GM18907 (cell line): Measurements from ENCODE around the gene WWP2.
"Not testable (repeated sequence)": the region's sequence is repeated elsewhere in the genome, so short reads cannot be mapped to it uniquely, and the experiment has no call there.

Source experiments
- ATAC-seq: cut with Tn5 transposase; IDR thresholded peaks from one replicate; pipeline ENCODE4 v1.9.1; 2021; ENCODE audit warnings: mild to moderate bottlenecking, moderate library complexity; ENCODE audit not compliant: unreplicated experiment

The WWP2 gene

DNA sequence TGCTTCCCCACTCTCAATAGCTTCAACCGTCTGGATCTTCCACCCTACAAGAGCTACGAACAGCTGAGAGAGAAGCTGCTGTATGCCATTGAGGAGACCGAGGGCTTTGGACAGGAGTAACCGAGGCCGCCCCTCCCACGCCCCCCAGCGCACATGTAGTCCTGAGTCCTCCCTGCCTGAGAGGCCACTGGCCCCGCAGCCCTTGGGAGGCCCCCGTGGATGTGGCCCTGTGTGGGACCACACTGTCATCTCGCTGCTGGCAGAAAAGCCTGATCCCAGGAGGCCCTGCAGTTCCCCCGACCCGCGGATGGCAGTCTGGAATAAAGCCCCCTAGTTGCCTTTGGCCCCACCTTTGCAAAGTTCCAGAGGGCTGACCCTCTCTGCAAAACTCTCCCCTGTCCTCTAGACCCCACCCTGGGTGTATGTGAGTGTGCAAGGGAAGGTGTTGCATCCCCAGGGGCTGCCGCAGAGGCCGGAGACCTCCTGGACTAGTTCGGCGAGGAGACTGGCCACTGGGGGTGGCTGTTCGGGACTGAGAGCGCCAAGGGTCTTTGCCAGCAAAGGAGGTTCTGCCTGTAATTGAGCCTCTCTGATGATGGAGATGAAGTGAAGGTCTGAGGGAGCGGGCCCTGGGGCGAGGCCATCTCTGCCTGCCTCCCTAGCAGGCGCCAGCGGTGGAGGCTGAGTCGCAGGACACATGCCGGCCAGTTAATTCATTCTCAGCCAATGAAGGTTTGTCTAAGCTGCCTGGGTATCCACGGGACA, 177.9 kb downstream of the WWP2 start:
- ATAC-seq = no peak

DNA sequence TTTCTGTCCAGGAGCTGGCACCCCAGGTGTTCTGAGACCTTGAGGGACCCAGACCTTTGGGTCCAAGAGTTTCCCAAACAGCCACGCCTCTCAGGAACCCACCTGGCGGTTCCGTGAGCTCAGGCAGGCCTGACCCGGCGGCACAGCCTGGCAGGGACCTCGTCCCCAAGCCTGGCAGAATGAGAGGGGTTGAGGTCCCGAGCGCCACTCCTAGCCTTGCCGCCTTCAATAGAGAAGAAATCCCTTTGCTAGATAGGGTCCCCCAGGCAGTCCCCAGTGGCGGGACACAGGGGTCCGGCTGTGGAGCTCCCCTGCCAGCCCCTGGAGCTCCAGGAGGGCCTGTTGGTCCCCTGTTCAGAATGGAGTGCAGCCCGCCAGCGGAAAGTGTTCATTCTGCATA, 178.5 kb downstream of the WWP2 start:
- no peak for ATAC-seq

- no peak for ATAC-seq
These were observed 179.3 kb downstream of the WWP2 start for GRCh38 chr16:69941251-69942098.

DNA sequence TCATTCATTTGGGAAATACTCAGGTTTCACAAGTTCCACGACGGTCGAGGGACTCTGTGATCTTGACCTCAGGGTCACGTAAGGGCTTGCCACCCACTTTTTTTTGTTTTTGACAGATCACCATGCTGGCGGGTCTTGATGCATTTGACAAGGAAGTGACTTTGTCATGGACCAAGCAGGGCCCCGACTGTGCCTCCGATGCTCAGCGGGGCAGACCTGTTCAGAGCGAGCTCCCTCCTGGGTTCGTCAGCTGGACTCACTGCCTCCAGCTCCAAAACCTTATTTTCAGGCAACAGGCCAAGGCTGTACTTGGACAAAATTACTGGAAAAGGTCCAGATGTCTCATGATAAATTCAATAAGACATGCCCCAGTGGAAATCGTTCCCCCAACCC, 180.0 kb downstream of the WWP2 start:
- no peak for ATAC-seq

GRCh38 chr16:69942627-69943170, 180.6 kb downstream of the WWP2 start:
- ATAC-seq = no peak

- not testable (repeated sequence) for ATAC-seq
These were observed 181.3 kb downstream of the WWP2 start for GRCh38 chr16:69943241-69944036.

DNA sequence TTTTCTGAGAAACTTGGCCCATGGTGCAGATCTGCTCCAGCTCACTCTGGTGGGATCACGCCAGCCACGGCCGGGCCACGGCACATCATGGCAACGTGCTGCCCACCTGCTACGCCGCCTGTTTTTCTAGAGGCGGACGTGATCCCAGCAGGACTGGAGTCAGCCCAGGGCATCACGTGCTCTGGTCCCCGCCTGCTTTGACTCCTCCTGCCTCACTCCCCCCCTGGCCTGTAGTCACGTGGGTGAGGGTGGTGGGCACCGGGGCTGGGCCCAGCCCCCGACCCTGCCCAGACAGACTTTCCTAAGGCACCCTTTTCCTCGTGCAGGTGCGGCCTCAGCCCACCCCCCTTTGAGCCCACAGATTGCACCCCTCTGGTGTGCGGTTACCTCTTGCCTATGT, 188.3 kb downstream of the WWP2 start:
- not testable (repeated sequence) for ATAC-seq

GRCh38 chr16:69951017-69951671, 189.0 kb downstream of the WWP2 start, which contains the start of gene CLEC18A:
Gene CLEC18A (plus strand): TSS chr16:69951334. CDS start chr16:69951367, 33 bp downstream.
- ATAC-seq = not testable (repeated sequence)

- ATAC-seq = not testable (repeated sequence)
These were observed 189.5 kb downstream of the WWP2 start for GRCh38 chr16:69951672-69952031.

DNA sequence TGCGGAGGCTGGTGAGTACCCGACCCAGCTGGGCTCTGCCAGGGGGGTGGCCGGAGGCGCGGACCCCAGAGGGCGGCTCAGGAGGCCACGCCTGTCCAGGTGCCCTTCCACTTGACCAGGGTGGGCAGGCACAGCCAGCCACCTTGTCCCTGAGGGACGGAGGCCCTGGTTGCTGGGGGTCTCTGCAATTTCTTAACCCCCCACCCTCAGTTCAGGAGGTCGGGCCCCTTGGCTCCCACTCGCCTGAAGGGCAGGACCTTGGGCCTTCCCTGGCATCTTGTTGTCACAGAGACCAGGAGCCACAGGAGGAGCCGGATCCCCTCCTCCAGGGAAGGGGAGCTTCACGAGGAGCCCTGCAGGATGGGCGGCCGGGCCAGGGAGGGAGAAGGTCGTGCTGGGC, 190.0 kb downstream of the WWP2 start:
- ATAC-seq = not testable (repeated sequence)

DNA sequence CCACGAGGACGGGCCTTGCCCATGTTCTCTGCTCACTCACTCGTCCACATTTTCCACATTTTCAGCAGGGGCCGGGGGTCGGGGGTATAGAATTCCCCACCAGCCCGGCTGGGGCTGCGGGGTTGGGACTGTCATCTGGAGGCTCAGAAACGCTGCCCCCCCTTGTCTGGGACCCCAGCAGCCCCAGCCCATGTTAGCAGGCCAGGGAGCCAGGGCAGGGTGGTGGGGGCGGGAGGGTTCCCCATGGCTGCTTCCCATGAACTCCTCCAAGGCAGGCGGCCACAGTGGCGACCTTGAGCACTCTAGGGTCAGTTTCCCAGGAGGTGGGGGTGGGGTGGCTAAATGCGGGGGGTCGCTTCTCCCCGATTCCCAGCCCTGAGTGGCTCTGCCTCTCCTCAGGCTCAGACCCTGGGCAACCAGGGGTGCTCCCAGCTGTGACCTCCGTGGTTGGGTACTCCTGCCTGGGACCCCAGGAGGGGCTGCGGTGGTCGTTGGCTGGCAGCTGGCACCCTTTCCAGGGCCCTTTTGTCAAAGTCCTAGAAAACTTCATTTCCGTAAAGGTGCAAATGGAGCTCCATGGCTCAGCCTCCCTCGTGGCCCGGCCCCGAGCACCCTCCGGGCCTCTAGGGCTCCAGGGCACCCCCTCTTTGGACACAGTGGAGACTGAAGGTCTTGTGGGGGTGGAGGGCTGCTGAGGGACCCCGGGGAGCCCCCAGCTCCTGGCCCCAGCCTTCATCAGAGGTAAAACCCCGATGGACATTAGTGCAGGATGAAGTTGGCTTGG, 190.6 kb downstream of the WWP2 start:
- ATAC-seq = not testable (repeated sequence)

DNA sequence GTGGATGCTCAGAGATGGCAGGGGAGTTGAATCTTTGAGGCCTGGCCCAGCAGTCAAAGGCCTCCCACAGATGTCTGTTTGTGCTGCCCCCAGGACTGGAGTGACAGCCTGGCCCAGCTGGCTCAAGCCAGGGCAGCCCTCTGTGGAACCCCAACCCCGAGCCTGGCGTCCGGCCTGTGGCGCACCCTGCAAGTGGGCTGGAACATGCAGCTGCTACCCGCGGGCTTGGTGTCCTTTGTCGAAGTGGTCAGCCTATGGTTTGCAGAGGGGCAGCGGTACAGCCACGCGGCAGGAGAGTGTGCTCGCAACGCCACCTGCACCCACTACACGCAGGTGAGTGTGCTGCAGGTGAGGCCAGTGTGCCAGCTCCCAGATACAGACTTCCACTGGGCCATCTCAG, 192.1 kb downstream of the WWP2 start:
- not testable (repeated sequence) for ATAC-seq

DNA sequence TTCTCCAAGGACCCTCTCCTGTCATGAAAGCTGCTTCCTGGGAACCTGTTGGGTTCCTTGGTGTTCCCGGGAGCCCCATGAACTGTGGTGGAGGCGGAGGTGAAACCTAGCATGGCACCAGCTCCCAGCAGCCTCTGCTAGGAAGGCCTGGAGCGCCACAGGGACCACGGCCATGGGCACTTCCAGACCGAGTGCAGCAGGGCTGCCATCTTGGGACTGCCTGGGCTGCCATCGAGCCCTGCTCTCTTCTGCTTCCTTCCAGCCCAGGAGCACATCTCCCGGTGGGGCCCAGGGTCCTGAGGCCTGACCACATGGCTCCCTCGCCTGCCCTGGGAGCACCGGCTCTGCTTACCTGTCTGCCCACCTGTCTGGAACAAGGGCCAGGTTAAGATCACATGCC, 201.2 kb downstream of the WWP2 start:
- not testable (repeated sequence) for ATAC-seq

DNA sequence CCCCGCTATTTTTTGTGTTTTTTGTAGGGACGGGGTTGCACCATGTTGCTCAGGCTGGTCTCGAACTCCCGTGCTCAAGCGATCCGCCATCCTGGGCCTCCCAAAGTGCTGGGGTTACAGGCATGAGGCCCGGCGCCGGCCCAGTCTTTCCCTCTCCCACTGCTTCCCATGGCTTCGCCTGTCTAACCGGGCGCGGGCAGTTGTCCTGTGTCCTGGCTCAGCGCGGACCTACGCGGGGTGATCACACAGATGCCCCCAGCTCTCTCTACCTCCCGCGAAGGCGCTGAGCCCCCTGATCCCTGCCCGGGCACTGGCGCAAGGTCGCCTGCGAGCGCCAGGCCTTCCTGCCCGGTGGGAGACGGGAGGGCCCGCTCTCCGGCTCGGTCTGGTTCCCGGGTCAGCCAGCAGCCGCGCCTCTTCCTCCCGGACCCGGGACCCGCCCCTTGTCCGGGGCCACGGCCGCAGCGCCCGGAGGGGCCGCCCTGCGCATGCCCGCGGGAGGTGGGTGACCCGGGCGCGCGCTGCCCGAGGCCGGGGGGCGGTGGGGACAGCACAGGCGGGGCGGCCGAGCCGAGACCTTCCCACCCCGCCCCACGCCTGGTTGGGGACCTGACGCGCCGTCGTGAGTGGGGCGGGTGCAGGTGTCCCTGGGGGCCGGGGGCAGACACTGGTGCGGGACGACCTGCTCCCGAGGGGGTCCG, 203.0 kb downstream of the WWP2 start:
- not testable (repeated sequence) for ATAC-seq

DNA sequence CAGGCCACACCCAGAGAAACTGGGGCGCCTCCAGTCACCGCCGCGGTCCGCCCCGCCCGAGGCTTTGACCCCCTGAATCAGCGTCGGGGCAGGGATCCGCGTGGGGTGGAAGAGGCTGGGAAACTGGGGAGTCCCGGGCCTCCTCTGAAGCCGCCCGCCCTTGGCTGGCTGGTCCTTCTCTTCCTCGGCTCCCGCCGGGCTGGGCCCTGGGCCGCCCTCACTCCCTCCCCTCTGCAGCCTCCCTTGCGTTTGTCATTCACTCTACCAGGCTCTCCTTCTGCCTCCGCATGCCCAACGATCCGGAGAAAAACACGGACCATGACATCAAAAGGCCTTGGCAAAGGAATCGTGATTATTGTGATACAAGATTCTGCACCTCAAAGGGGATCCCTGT, 203.5 kb downstream of the WWP2 start:
- not testable (repeated sequence) for ATAC-seq

DNA sequence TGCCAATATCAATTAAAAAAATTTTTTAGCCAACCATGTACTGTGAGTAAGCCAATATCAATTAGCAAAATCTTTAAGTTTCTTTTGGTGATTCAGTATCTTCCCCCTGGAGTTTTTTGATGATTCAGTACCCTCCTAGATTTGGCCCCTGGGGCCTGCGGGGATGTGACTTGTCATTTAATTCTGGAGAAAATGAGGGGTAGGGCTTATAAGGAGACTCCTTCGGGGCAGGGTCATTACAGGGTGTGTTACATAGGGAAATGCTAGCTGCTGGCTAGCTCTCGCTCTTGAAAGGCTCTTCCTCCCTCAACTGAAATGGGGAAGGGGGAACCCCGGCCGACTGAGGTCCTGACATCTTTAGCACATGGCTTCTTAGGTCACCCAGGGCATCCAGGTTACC, 205.6 kb downstream of the WWP2 start:
- not testable (repeated sequence) for ATAC-seq

DNA sequence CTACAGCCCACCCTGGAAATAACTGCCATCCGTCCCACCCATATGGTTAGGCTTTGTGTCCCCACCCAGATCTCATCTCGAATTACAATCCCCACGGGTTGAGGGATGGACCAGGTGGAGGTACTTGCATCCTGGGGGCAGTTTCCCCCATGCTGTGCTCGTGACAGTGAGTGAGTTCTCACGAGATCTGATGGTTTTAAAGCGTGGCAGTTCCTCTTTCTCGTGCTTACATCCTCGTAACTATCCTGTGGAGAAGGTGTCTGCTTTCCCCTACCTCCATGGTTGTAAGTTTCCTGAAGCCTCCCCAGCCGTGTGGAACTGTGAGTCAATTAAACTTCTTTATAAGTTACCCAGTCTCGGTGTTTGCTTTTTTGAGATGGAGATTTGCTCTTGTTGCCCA, 206.0 kb downstream of the WWP2 start:
- not testable (repeated sequence) for ATAC-seq

DNA sequence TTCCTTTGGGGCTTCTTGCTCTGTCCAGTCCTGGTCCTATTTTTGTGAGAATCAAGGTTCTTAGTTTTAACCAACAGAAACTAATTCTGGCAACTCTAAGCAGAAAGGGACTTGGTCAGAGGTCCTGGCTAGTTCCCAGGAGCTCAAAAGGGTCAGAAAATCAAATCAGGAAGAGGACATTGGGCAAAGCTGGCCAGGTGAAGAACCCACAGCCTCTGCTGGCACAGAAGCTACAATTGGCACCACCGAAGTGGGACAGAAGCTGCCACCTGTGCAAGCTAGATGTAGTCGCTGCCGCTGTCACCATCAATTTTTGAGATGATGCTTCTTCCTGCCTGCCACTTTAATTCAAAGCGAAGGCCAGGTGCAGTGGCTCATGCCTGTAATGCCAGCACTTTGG, 207.5 kb downstream of the WWP2 start:
- not testable (repeated sequence) for ATAC-seq

DNA sequence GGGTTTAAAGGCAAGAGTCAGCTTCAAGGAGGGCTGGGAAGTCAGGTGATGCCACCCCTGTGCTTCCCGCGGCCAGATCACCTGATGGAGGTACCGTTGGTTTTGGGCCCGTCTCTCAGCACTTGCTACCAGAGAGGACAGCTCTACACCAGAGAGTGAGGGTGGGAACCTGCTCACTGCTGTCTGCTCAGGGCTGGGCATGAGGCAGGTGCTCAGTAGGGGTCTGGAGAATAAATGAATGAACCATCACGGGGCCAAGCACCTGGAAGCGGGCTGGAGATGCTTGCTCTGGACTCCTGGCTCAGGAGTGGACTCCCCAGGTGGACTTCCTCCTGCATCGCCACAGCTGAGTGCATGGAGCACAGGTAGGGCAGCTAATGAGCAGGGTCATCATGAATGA, 210.0 kb downstream of the WWP2 start:
- not testable (repeated sequence) for ATAC-seq
